Activated T-cell treated with anti-CD3 and anti-CD28 coated beads for 1 hour (primary cell): ENCODE results near the gene AHNAK2.

Experiments
- DNase-seq: peaks from one replicate; pipeline ENCODE4 v3.0.0-alpha.2; 2020; ENCODE audit warnings: low read depth

The AHNAK2 gene

GRCh38 chr14:104972301-104973134, 5.7 kb downstream of the AHNAK2 start:
- DNase-seq, result no peak

DNA sequence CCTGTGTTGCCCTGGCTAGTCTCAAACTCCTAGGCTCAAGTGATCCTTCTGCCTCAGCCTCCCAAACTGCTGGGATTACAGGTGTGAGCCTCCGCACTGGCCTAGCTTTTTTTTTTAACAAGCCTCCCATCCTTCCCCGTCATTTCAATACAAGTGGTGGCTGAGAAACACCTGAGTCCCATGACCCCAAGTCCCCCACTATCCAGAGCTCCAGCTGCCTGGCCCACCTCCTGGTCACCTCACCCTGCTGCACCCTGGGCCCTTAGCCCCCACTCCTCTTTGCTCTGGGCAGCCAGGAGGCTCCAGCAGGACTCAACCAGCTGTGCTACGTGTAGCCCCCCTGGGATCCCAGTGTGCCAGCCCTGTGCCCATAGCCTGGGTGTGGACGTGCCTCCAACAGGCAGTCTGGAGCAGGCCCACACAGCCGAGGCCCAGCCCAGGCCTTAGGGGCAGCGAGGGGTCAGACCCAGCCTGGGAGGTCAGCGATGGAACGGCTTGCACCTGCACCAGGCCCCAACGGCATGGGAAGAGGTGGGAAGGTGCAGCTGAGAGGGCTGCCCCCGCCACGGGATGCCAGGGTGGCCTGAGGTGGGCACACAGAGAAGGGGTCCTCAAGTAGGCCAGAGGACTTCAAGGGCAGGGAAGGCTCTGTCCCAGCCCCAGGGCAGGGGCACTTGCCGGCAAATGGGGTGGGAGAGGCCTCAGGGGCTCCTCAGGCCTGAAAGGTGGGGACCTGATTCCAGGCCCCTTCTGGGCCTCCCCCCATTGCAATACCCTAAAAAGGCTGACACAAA, 6.5 kb downstream of the AHNAK2 start:
- no peak for DNase-seq

DNA sequence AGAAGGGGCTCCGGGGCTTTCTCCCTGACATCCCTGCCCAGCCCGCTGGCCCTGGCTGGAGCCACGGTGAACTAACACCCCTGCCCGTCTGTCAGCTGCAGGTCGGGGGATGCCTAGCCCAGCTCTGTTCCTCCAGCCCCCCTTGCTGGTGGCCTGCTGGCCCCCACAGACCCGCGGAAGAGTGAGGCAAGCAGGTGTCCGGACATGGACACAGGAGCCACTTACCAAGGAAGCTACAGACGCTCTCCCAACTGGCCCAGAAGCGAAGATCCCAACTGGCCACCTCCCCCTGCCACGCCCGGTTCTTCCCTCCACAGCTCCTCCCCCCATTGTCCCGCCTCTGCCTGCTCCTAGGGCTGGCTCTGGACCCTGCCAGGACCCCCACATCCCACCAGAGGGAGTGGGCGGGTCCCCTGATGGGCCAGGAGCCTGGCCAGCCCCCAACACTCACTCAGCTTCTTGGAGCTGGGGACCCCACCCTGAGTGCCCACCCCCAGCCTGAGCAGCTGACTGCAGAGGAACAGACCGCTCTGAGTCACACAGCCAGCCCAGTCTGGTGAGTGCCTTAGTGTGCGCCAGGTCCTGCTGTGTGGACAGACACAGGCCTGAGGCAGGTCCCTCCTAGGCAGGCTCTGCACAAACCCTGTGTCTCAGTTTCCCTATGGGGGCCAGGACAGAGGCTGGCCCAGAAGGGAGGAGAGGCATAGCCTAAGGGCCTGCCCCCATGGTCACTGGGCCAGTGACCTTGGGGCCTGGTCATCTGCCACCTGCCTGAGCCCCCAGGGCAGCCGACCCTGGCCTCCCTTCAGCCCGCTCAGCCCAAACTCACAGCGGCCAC, 7.7 kb downstream of the AHNAK2 start:
- no peak for DNase-seq

DNA sequence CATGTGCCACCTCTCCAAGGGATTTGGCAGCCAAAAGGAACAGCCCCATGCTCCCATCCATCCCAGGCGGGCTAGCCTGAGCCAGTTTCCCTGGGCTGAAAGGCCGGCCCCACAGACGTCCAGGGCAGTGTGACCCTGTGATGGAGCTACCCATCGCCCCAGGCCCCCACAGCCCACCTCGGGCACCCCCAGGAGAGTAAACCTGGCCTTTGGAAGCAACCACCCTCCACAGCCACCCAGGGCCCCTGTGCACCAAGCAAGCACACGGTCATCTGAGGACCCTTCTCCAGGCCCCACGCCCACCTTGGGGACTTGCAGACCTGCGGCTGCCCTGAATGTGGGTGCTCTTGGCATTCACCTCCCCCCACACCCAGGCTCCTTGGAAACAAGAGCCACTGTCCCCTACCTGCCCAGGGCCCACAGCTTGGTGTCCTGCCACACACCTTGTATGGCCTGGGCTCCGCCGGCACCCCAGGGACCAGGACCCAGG, 8.4 kb downstream of the AHNAK2 start:
- DNase-seq, result no peak

- DNase-seq, result no peak
Observed at GRCh38 chr14:104968541-104969401, 9.4 kb downstream of the AHNAK2 start.

DNA sequence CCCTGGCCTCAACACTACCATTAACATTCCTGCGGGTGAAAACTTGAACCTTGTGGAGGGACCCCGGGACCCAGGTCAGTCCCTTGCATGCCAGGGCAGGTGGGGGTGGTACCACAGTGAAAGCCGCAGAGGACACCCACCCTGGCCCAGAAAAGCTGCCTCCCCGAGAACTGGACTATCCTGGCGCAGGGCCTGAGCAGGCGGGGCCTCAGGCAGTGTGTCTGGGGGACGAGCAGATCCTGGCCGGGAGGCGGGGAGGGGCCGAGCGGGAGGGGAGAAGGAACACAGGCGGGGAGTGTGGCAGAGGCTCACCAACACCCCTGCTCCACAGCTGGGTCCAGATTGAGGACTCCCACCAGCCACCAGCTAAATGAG, 10.0 kb downstream of the AHNAK2 start:
- DNase-seq, result no peak

DNA sequence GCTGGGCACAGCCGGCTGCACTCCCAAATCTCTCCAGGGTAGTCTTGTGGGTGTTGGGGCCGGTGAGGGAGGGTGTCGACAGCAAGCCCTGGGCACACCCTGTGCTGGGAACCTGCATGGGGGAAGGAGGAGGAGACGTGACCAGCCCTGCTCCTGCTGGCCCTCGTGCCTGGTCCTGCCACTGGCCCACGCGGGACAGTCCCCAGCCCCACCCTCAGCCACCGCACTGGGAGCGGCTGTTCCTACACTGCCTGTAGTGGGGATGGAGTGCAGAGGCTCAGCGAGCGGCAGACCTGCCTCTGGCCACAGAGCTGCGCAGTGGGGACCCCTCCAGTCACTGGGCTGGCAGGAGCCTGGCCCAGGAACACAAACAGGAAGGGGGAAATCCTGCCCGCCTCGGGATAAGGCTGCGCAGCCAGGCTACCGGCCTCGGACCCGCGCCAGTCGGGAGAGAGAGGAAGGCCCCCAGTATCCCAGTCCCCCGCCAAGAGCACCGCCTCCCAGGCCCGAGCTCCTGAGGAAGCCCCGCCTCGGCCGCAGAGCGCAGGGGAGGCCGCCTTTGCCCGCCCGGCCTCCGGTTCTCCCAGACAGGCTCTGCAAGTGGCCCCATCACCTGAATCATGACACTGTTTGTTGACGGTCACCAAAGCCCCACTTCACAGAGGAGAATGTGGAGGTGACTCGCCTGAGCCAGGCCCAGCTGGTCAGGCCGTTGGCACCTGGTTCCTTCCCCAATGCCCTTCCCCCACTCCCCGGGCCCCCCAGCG, 10.6 kb downstream of the AHNAK2 start:
- no peak for DNase-seq

- no peak for DNase-seq
Observed at GRCh38 chr14:104966981-104967385, 11.2 kb downstream of the AHNAK2 start.

GRCh38 chr14:104966261-104966865, 11.8 kb downstream of the AHNAK2 start:
- no peak for DNase-seq

- no peak for DNase-seq
Observed at GRCh38 chr14:104965561-104966231, 12.5 kb downstream of the AHNAK2 start.

DNA sequence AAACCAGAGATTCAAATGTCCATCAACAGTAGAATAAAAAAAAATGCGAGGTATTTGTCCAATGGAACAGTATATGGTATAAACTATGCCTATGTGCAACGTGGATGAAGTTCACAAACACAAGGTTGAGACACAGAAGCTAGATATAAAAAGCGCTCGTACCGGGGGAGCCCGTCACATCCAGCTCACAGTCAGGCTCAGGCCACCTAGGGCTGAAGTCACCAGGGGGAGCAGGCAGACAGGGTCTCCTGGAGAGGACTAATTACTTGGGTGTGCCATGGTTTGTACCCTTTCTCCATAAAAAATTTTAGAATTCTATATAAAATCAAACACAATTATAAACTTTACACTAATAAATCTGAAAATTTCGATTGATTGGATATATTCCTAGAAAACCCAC, 13.6 kb downstream of the AHNAK2 start:
- no peak for DNase-seq

DNA sequence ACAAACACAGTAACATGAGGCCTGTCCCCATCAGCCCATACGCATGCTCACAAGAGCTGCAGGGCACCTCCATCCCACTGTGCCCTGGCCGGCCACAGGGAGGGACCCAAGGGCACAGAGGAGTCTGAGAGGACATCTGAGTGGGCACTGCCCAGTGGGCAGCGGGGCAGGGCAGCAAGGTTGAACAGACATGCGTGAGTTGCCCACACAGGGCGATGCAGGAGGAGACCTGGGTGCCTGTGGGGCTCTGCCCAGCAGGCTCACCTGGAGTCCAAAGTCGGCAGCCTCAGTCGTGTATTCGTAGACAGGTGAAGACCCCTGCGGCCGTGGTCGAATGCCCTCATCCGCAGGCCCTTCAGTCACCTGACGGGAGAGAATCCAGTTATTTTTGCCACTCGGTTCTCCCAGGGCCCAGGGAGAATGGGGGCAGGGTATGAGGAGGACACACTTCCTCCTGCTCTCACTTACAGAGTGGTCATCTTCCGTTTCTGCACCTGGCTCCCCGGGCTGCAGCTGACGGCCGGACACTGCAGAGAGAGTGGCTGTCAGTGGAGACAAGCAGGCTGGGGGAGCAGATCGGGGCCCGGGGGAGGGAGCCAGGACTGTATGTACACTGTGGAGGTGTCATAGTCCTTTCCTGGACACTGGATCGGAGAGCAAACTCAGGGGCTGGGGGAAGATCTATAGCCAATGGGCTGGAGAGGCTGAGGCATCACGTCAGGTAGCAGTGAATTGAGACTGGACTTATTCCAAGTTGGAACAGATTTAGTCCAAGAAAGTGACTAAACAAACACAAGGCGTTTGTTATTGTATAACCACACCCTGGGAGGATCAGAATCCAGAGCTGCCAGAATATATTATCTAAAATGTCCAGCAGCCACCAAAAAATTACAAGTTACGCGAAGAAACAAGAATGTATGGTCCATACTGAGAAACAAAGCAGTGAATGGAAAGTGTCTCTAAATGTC, 20.7 kb downstream of the AHNAK2 start:
- DNase-seq, result no peak

- DNase-seq, result no peak
Observed at GRCh38 chr14:104956290-104956890, 21.8 kb downstream of the AHNAK2 start.

- no peak for DNase-seq
Observed at GRCh38 chr14:104955396-104955770, 22.8 kb downstream of the AHNAK2 start.

- no peak for DNase-seq
Observed at GRCh38 chr14:104954746-104955395, 23.3 kb downstream of the AHNAK2 start.

- no peak for DNase-seq
Observed at GRCh38 chr14:104953896-104954656, 24.1 kb downstream of the AHNAK2 start.

- DNase-seq, result no peak
Observed at GRCh38 chr14:104953097-104953496, 25.1 kb downstream of the AHNAK2 start.
